ENCODE measurements around the gene CFAP74. TPM values are rescaled to one million over a fixed set of nuclear protein-coding genes. Genes with fewer than 3 reads are reported as not detected.

CFAP74 gene
- total RNA-seq, 1 experiment from 2014 or later = not detected

GRCh38 chr1:2025491-2025981, 21.9 kb upstream of the CFAP74 start:
- H3K27me3 Mint-ChIP-seq (ENCODE audit: insufficient read depth, unreplicated experiment) = peaks cover 8% of the 10 kb centered on the region
- Histone ChIP-seq H3K9me3 (no peaks in the 10 kb centered on the region), H3K4me3 (ENCODE audit: low read depth, low read length) (no peak overlapping the region), H3K4me1 (no peaks in the 10 kb centered on the region), H3K27me3 (replicated peaks; ENCODE audit: control insufficient read depth, insufficient read depth, low read length) (no peaks in the 10 kb centered on the region; the same call in none of the 2 replicates), H3K36me3 (ENCODE audit: control insufficient read depth, insufficient read depth, low read length) (no peaks in the 10 kb centered on the region)
- no peak for TF ChIP-seq CTCF (IDR thresholded peaks at IDR 0.05; ENCODE audit: insufficient read depth in 1 of 2, low read depth in 1 of 2, low read length in 1 of 2, severe bottlenecking in 1 of 2, unreplicated experiment in 1 of 2)
- H3K27ac Mint-ChIP-seq (ENCODE audit: unreplicated experiment) = no peak overlapping the region
- BruUV-seq (replicated peaks) = no TSS peak
- no peaks in the 10 kb centered on the region for H3K9me3 Mint-ChIP-seq (ENCODE audit: unreplicated experiment)
- DNase-seq = no peak
- intact Hi-C loops (cut with micrococcal nuclease; ENCODE audit: unreplicated experiment) = no loop called here
- no peaks in the 10 kb centered on the region for H3K36me3 Mint-ChIP-seq (ENCODE audit: insufficient read depth, unreplicated experiment)
- no peak overlapping the region for H3K4me3 Mint-ChIP-seq (ENCODE audit: unreplicated experiment)
- POLR2A ChIA-PET = no interaction called here
- no peaks in the 10 kb centered on the region for H3K4me1 Mint-ChIP-seq (ENCODE audit: low read depth, unreplicated experiment)
- CTCF ChIA-PET = interaction anchor here (0.6 kb wide), 1 partner anchor 19 kb away, joined by 3 read pairs; no protein-coding TSS in a partner anchor

DNA sequence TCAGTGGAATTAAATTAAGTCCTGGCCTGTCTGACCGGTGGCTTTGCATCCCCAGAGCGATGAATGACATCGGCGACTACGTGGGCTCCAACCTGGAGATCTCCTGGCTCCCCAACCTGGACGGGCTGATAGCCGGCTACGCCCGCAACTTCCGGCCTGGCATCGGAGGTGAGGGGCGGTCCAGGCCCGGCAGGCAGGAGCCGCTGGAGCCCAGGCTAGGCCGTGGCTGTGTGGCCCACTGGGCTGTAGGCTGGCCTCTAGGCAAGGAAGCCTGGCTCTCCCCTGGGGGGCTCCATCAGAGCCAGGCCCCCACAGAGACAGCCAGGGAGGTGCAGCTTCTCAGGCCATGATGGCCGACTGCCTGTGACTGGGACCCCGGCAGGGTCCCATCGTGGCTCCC, 21.3 kb upstream of the CFAP74 start:
- no peaks in the 10 kb centered on the region for H3K4me1 ChIP-seq
- POLR2A ChIA-PET = no interaction called here
- H3K36me3 ChIP-seq (ENCODE audit: control insufficient read depth, insufficient read depth, low read length) = no peaks in the 10 kb centered on the region
- H3K27me3 ChIP-seq (replicated peaks; ENCODE audit: control insufficient read depth, insufficient read depth, low read length) = no peaks in the 10 kb centered on the region; the same call in none of the 2 replicates
- Mint-ChIP-seq H3K27me3 (ENCODE audit: insufficient read depth, unreplicated experiment) (peaks cover 8% of the 10 kb centered on the region), H3K9me3 (ENCODE audit: unreplicated experiment) (no peaks in the 10 kb centered on the region), H3K36me3 (ENCODE audit: insufficient read depth, unreplicated experiment) (no peaks in the 10 kb centered on the region), H3K27ac (ENCODE audit: unreplicated experiment) (no peak overlapping the region), H3K4me1 (ENCODE audit: low read depth, unreplicated experiment) (no peaks in the 10 kb centered on the region), H3K4me3 (ENCODE audit: unreplicated experiment) (no peak overlapping the region)
- no peak for DNase-seq
- no TSS peak for BruUV-seq (replicated peaks)
- CTCF ChIA-PET = no interaction called here
- no peak overlapping the region for H3K4me3 ChIP-seq (ENCODE audit: low read depth, low read length)
- no peaks in the 10 kb centered on the region for H3K9me3 ChIP-seq
- TF ChIP-seq CTCF (IDR thresholded peaks at IDR 0.05; ENCODE audit: insufficient read depth in 1 of 2, low read depth in 1 of 2, low read length in 1 of 2, severe bottlenecking in 1 of 2, unreplicated experiment in 1 of 2) = no peak
- intact Hi-C loops (cut with micrococcal nuclease; ENCODE audit: unreplicated experiment) = no loop called here

- ChIA-PET POLR2A (no interaction called here), CTCF (no interaction called here)
- no peaks in the 10 kb centered on the region for H3K4me1 Mint-ChIP-seq (ENCODE audit: low read depth, unreplicated experiment)
- no peak overlapping the region for H3K27ac Mint-ChIP-seq (ENCODE audit: unreplicated experiment)
- no peak for TF ChIP-seq CTCF (IDR thresholded peaks at IDR 0.05; ENCODE audit: insufficient read depth in 1 of 2, low read depth in 1 of 2, low read length in 1 of 2, severe bottlenecking in 1 of 2, unreplicated experiment in 1 of 2)
- Histone ChIP-seq H3K4me1 (no peaks in the 10 kb centered on the region), H3K9me3 (no peaks in the 10 kb centered on the region), H3K36me3 (ENCODE audit: control insufficient read depth, insufficient read depth, low read length) (no peaks in the 10 kb centered on the region), H3K27me3 (replicated peaks; ENCODE audit: control insufficient read depth, insufficient read depth, low read length) (no peaks in the 10 kb centered on the region; the same call in none of the 2 replicates), H3K4me3 (ENCODE audit: low read depth, low read length) (no peak overlapping the region)
- peaks cover 8% of the 10 kb centered on the region for H3K27me3 Mint-ChIP-seq (ENCODE audit: insufficient read depth, unreplicated experiment)
- BruUV-seq (replicated peaks) = no TSS peak
- no peak for DNase-seq
- no peak overlapping the region for H3K4me3 Mint-ChIP-seq (ENCODE audit: unreplicated experiment)
- intact Hi-C loops (cut with micrococcal nuclease; ENCODE audit: unreplicated experiment) = no loop called here
- H3K9me3 Mint-ChIP-seq (ENCODE audit: unreplicated experiment) = no peaks in the 10 kb centered on the region
- H3K36me3 Mint-ChIP-seq (ENCODE audit: insufficient read depth, unreplicated experiment) = no peaks in the 10 kb centered on the region
These were observed 20.9 kb upstream of the CFAP74 start for GRCh38 chr1:2024451-2024850.

Measured in Caco-2 (cell line).